Measurements from ENCODE around the gene DMPK.
"Not testable (repeated sequence)": the region's sequence is repeated elsewhere in the genome, so short reads cannot be mapped to it uniquely, and the experiment has no call there.

Gene DMPK

GRCh38 chr19:45762870-45763631, 19.2 kb downstream of the DMPK start:
- intact Hi-C loops (cut with DNase I): no loop called here
- DNase-seq: no peak

- no peak for DNase-seq
- intact Hi-C loops (cut with DNase I): no loop called here
Observed at GRCh38 chr19:45761714-45762113, 20.6 kb downstream of the DMPK start.

GRCh38 chr19:45758921-45759320, 23.4 kb downstream of the DMPK start:
- no peak for DNase-seq
- intact Hi-C loops (cut with DNase I): no loop called here

GRCh38 chr19:45757695-45758094, 24.6 kb downstream of the DMPK start:
- intact Hi-C loops (cut with DNase I): no loop called here
- no peak for DNase-seq

DNA sequence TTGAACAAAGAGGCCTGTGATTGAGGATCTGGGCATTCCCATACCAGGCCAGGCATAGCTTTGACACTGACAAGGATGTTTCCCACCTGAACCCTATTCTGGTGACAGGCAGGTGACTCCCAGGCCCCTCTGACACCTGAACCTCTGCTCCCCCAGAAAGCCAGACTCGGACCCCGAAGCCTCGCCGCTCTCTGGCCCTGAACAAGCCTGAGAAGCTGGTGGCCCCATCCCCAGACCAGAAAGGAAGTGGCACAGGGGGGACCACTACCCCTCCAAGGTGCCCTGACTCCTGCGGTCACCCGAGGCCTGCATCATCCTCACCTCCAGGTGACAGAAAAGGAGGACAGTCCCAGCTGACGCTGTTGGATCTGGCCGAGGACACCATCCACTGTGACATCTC, 28.0 kb downstream of the DMPK start:
- intact Hi-C loops (cut with DNase I): no loop called here
- DNase-seq: no peak

GRCh38 chr19:45753548-45753947, 28.7 kb downstream of the DMPK start:
- DNase-seq: no peak
- intact Hi-C loops (cut with DNase I): no loop called here

DNA sequence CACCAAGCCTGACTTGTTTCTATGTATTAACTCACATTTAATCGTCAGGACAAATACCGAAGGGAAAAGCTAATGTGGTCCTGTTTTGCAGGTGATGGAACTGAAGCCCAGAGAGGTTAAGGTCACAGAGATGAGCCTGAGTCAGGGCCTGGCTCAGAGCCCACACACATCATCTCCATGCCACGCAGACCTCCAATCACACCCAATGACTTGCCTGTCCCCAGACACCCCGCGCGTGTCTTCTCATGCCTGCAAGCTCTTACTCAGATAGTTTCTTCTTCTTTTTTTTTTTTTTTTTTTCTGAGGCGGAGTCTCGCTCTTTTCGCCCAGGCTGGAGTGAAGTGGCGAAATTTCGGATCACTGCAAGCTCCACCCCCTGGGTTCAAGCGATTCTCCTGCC, 29.7 kb downstream of the DMPK start:
- no peak for DNase-seq
- intact Hi-C loops (cut with DNase I): no loop called here

DNA sequence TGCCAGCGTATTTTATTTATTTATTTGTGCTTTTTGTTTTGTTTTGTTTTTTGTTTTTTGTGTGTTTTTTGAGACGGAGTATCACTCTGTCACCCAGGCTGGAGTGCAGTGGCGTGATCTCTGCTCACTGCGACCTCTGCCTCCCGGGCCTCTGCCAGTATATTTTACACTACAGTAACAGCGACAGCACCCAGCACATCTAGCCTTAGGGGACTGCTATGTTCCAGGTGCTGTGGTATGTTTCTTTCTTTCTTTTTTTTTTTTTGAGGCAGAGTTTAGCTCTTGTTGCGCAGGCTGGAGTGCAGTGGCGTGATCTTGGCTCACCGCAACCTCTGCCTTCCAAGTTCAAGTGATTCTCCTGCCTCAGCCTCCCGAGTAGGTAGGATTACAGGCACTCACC, 30.8 kb downstream of the DMPK start:
- intact Hi-C loops (cut with DNase I); DNase-seq: not testable (repeated sequence)

GRCh38 chr19:45747513-45747912, 34.8 kb downstream of the DMPK start:
- intact Hi-C loops (cut with DNase I): no loop called here
- DNase-seq: no peak

GRCh38 chr19:45746866-45747265, 35.4 kb downstream of the DMPK start:
- intact Hi-C loops (cut with DNase I): no loop called here
- no peak for DNase-seq

- intact Hi-C loops (cut with DNase I): no loop called here
- DNase-seq: no peak
Observed at GRCh38 chr19:45745606-45746005, 36.7 kb downstream of the DMPK start.

DNA sequence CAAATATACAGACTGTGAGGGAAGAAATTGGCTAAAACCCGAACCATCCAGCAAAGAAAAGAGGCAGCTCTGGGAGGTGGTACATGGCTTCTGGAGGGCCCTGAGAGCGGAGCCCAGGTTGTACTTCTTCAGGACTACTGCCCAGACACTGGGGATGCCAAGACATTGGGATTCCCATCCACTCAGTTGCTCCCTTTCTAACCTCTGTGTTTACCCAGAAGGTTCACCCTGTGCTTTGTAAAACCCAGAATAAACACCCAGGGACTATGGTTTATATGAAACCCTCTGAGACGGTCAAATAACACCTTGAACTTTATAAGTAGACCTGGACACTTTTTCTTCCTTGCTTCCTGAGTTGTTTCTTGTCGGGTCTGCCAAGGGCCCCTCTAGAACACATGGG, 39.3 kb downstream of the DMPK start:
- DNase-seq: no peak

DNA sequence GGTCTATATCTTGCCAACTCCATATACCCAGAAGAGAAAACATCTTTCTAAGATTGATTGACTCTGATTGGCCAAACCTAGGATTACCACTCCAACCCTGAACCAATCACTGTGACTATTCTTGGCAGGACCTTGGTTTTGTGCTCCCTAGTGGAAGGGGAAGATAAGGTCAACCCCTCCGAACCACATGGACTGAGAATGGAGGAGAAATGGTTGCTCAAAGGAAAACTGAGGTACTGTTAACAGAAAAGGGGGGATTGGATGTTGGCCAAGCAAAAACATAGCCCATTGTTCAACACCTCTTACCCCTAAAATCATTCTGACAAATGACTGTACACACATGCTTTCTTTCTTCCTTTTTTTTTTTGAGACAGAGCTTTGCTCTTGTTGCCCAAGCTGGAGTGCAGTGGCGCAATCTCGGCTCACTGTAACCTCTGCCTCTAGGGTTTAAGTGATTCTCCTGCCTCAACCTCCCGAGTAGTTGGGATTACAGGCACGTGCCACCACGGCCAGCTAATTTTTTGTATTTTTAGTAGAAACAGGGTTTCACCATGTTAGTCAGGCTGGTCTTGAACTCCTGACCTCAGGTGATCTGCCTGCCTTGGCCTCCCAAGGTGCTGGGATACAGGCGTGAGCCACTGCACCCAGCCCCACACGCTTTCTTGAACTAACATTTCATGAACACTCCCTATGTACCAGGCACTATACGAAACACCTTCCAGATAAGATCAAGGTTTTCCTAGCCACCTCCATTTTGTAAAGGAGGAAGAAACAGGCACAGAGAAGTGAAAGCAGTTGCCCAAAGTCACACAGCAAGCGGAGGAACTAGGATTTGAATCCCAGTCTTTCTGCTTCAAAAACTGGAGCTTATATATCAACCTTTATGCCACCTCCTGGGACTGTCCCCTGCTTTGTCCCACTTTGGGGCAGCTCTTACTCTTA, 42.5 kb downstream of the DMPK start:
- intact Hi-C loops (cut with DNase I): no loop called here
- DNase-seq: no peak

More for the DNA sequence above, 39.3 kb downstream of the DMPK start:
- intact Hi-C loops (cut with DNase I): no loop called here

- DNase-seq: no peak
- intact Hi-C loops (cut with DNase I): no loop called here
Observed at GRCh38 chr19:45733160-45733810, 49.0 kb downstream of the DMPK start, which contains the start of gene MEIOSIN. MEIOSIN (plus strand) TSS chr19:45733439; CDS start chr19:45735377, 1,938 bp downstream.

DNA sequence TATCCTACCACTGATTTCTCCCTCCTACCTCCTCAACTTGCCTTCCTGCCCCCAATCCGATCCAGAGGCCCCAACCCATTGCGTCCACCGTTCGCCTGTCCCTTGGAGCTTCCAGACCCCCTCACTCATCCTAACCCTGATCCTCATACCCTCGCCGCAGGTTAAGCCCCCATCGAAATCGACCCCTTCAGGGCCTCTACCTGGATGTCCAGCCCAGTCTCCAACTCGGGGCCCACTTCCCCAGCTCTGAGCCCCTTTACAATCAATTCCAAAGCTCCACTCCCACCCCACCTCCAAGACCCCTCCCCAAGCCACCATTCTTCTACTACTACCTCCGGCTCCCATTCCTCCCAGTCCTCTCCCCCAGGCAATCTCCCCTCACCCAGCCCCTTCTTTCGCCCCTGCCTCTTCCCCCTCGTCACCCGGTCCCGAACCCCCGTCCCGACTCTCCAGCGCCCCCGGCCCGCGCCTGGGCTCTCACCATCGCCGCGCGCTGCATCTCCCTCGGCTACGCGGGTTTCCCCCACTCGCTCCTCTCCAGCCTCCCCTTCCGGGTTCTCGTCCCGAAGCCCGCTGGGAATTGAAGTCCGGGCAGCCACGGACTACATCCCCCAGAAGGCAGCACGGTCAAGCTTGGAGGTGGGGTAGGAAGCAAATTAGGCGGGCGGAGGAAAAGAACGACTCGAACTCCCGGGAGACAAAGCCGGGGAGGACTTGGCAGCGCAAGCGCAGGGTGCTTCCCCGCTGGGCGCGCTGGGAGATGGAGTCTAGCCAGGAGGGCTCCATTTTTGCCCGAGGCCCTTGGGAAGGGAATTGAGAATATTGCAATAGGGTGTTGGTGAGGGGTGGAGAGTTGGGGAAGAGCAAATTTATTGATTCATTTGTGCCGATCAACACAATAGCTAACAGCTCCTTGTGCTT, 51.7 kb downstream of the DMPK start, which contains the start of gene FBXO46:
Gene FBXO46, minus strand, starts transcription at position 529 of the 921 bp plus-strand sequence. CDS start 17,401 bp downstream, outside the sequence.
- intact Hi-C loops (cut with DNase I): no loop called here
- DNase-seq: peak; percentile 94 to 99 (median 98)

- DNase-seq: peak in 15 of 42 donors; percentile 11 to 61 (median 34)
- intact Hi-C loops (cut with DNase I): loop anchor here (5.0 kb wide), 1 partner anchor 37 kb away; the partner anchor contains the start of gene SIX5
Observed at GRCh38 chr19:45729800-45730290, 52.4 kb downstream of the DMPK start.

- DNase-seq: not testable (repeated sequence)
- intact Hi-C loops (cut with DNase I): loop anchor here (5.0 kb wide), 1 partner anchor 39 kb away; the partner anchor contains the start of gene SIX5
Observed at GRCh38 chr19:45728683-45729082, 53.6 kb downstream of the DMPK start.

DNA sequence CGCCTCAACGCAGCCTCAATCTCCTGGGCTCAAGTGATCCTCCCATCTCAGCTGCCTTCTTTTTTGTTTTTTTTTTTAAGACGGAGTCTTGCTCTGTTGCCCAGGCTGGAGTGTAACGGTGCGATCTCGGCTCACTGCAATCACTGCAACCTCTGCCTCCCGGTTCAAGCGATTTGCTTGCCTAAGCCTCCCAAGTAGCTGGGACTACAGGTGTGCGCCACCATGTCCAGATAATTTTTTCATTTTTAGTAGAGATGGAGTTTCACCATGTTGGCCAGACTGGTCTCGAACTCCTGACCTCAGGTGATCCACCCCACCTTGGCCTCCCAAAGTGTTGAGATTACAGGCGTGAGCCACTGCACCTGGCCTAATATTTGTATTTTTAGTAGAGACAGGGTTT, 62.2 kb downstream of the DMPK start:
- intact Hi-C loops (cut with DNase I): not testable (repeated sequence)

More for the DNA sequence above, 62.2 kb downstream of the DMPK start:
- not testable (repeated sequence) for DNase-seq

Measured in head of caudate nucleus (tissue), 42 donors.